ENCODE results near the gene ANXA5. TPM values are rescaled to one million over a fixed set of nuclear protein-coding genes. Genes with fewer than 3 reads are reported as not detected.

The ANXA5 gene
- polyA plus RNA-seq, 1 of the 3 experiments (the other 2 are of a cell fraction), result 379 TPM

Other genes with a start within 250 kb of the ANXA5 start
- 37.2 and 59.1 TPM in 2 replicates for gene SMIM43, start 68.2 kb upstream of the ANXA5 start, polyA plus RNA-seq (2012; rRNA removed)
- 38.8 and 49.5 TPM in 2 replicates for gene EXOSC9, start 104.3 kb upstream of the ANXA5 start, polyA plus RNA-seq (2012; rRNA removed)
- 23.0 and 23.8 TPM in 2 replicates for gene CCNA2, start 126.9 kb upstream of the ANXA5 start, polyA plus RNA-seq (2012; rRNA removed)
- 24.3 and 27.3 TPM in 2 replicates for gene BBS7, start 173.5 kb upstream of the ANXA5 start, polyA plus RNA-seq (2012; rRNA removed)